Ishikawa (cell line): ENCODE measurements around the gene TRPM3.

Experiments used
- CEBPB ChIP-seq: IDR thresholded peaks from 2 replicates; pipeline ENCODE4 v1.6.1; 2012
- EP300 ChIP-seq: IDR thresholded peaks from 2 replicates; pipeline ENCODE4 v1.6.1; 2012; ENCODE audit warnings: borderline replicate concordance
- FOXM1 ChIP-seq: IDR thresholded peaks from 2 replicates; pipeline ENCODE4 v1.6.1; 2012; ENCODE audit warnings: low read depth, borderline replicate concordance
- TAF1 ChIP-seq: IDR thresholded peaks from 2 replicates; pipeline ENCODE4 v1.6.1; 2012; ENCODE audit warnings: low read depth, mild to moderate bottlenecking
- TEAD4 ChIP-seq: IDR thresholded peaks from 2 replicates; pipeline ENCODE4 v1.6.1; 2012
- YY1 ChIP-seq: IDR thresholded peaks from 2 replicates; pipeline ENCODE4 v1.6.1; 2012; ENCODE audit warnings: low read depth
- ZBTB7A ChIP-seq: IDR thresholded peaks from 2 replicates; pipeline ENCODE4 v1.6.1; 2012; ENCODE audit warnings: low read depth
- TF ChIP-seq, protein P1 (sequence below): IDR thresholded peaks from 2 replicates; pipeline ENCODE4 v1.6.1; 2012
- TF ChIP-seq, protein P2 (sequence below): IDR thresholded peaks from 2 replicates; pipeline ENCODE4 v1.6.1; 2012
- TF ChIP-seq, protein P3 (sequence below): IDR thresholded peaks from 2 replicates; pipeline ENCODE4 v1.6.1; 2012; ENCODE audit warnings: low read depth, mild to moderate bottlenecking

DNA sequence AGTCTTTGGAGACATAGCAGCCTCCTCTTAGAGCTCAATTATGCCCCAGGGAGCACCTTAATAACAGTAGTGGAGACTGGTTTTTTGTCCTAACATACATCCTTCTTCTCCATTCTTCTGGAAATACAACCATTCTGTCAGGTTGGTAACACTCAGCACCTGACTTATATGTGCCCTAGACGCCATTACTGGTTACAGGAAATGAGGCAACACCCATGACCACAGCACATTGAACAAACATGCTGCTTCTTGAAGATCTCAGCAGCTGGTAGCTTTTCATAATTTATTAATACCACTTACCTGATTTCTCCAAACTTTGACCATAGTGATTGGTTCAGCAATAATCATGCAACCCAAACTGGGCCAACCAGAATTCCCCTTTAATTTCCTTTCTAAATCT lies 25.1 kb upstream of the TRPM3 start:
- no peak for TF ChIP-seq TEAD4
- TF ChIP-seq YY1: no peak
- TF ChIP-seq TAF1: no peak
- TF ChIP-seq, protein P1, sequence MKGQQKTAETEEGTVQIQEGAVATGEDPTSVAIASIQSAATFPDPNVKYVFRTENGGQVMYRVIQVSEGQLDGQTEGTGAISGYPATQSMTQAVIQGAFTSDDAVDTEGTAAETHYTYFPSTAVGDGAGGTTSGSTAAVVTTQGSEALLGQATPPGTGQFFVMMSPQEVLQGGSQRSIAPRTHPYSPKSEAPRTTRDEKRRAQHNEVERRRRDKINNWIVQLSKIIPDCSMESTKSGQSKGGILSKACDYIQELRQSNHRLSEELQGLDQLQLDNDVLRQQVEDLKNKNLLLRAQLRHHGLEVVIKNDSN: no peak
- TF ChIP-seq CEBPB: no peak
- TF ChIP-seq, protein P2, sequence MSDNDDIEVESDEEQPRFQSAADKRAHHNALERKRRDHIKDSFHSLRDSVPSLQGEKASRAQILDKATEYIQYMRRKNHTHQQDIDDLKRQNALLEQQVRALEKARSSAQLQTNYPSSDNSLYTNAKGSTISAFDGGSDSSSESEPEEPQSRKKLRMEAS: no peak
- no peak for TF ChIP-seq ZBTB7A
- TF ChIP-seq, protein P3, sequence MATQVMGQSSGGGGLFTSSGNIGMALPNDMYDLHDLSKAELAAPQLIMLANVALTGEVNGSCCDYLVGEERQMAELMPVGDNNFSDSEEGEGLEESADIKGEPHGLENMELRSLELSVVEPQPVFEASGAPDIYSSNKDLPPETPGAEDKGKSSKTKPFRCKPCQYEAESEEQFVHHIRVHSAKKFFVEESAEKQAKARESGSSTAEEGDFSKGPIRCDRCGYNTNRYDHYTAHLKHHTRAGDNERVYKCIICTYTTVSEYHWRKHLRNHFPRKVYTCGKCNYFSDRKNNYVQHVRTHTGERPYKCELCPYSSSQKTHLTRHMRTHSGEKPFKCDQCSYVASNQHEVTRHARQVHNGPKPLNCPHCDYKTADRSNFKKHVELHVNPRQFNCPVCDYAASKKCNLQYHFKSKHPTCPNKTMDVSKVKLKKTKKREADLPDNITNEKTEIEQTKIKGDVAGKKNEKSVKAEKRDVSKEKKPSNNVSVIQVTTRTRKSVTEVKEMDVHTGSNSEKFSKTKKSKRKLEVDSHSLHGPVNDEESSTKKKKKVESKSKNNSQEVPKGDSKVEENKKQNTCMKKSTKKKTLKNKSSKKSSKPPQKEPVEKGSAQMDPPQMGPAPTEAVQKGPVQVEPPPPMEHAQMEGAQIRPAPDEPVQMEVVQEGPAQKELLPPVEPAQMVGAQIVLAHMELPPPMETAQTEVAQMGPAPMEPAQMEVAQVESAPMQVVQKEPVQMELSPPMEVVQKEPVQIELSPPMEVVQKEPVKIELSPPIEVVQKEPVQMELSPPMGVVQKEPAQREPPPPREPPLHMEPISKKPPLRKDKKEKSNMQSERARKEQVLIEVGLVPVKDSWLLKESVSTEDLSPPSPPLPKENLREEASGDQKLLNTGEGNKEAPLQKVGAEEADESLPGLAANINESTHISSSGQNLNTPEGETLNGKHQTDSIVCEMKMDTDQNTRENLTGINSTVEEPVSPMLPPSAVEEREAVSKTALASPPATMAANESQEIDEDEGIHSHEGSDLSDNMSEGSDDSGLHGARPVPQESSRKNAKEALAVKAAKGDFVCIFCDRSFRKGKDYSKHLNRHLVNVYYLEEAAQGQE: no peak
- no peak for TF ChIP-seq EP300
- no peak for TF ChIP-seq FOXM1
